Sigmoid colon (tissue), 7 donors: ENCODE data around the gene OPN3. TPM values are rescaled to one million over a fixed set of nuclear protein-coding genes. Genes with fewer than 3 reads are reported as not detected.

ENCODE experiments used
- DNase-seq: peaks from one replicate; pipeline ENCODE4 v3.0.0-alpha.2; 2019
- H3K27ac ChIP-seq, 4 donors: fragments of 200-600 bp; sonication (generic); one replicate each; pipeline ENCODE4 v1.5.1; 2016 to 2019; ENCODE audit warnings: mild to moderate bottlenecking in 1 of 4
- H3K27me3 ChIP-seq, 3 donors: fragments of 200-600 bp; sonication (generic); one replicate each; pipeline ENCODE4 v1.5.1; 2019; ENCODE audit warnings: mild to moderate bottlenecking in 1 of 3
- H3K36me3 ChIP-seq, 4 donors: fragments of 200-600 bp; sonication (generic); one replicate each; pipeline ENCODE4 v1.5.1; 2016 to 2019
- H3K4me1 ChIP-seq, 4 donors: fragments of 200-600 bp; sonication (generic); one replicate each; pipeline ENCODE4 v1.5.1; 2017 to 2019
- H3K4me3 ChIP-seq, 4 donors: fragments of 200-600 bp; sonication (generic); one replicate each; pipeline ENCODE4 v1.5.1; 2017 to 2019; ENCODE audit warnings: mild to moderate bottlenecking in 2 of 4, moderate library complexity in 1 of 4
- H3K9me3 ChIP-seq, 4 donors: fragments of 200-600 bp in 3 of 4; sonication (generic) in 3 of 4; one replicate each; pipeline versions ENCODE4 v1.5.1 to v1.6.1; 2013 to 2019
- CTCF ChIP-seq, 4 experiments: fragments of 450-650 bp in 3 of 4; fragments of 200-600 bp in 1 of 4; IDR thresholded peaks; one replicate each; pipeline ENCODE4 v1.5.1; 2016 to 2019; ENCODE audit warnings: antibody characterized with exemption in 4 of 4, mild to moderate bottlenecking in 3 of 4, moderate library complexity in 2 of 4
- EP300 ChIP-seq, 4 donors: sonication (generic); formaldehyde crosslinking; IDR thresholded peaks; one replicate each; pipeline ENCODE4 v1.6.1; 2017; ENCODE audit warnings: antibody characterized with exemption in 4 of 4
- POLR2A ChIP-seq, 2 donors: fragments of 450-650 bp; IDR thresholded peaks; one replicate each; pipeline ENCODE4 v1.6.1; 2016; ENCODE audit warnings: antibody characterized with exemption in 2 of 2, mild to moderate bottlenecking in 2 of 2, moderate library complexity in 2 of 2
- POLR2AphosphoS5 ChIP-seq, 4 donors: sonication (generic); formaldehyde crosslinking; IDR thresholded peaks; one replicate each; pipeline ENCODE4 v1.6.1; 2017; ENCODE audit warnings: antibody characterized with exemption in 4 of 4
- WGBS, 2 donors: extraction: QIAGEN DNeasy Blood & Tissue Kit; methylation state at CpG; one replicate each; pipeline ENCODE4 v1.1.7; 2013; 5-methylcytosine and 5-hydroxymethylcytosine counted together
- intact Hi-C: fragments of 100-400 bp; cut with DNase I; formaldehyde crosslinking; loops from one replicate; pipeline ENCODE4 v1.15.1; 2023
- polyA plus RNA-seq, 3 donors: library from polyadenylated mRNA; stranded (reverse); fragments of 200-250 nt; gene quantifications; one replicate each; pipeline ENCODE4 v1.2.3, GENCODE V29; 2013
- total RNA-seq, 4 donors: library from RNA; depleted of rRNA; stranded (reverse); fragments of >200 nt; gene quantifications; one replicate each; pipeline ENCODE4 v1.1.0, GENCODE V29; 2016
- donor health status: healthy with polysubstance abuse.
- donor health status: Bipolar disorder and iron deficiency.
- donor health status: healthy.

The OPN3 gene
- total and polyA plus RNA-seq, 7 donors, result 2.5 to 58.9 (median 12.8) TPM

DNA sequence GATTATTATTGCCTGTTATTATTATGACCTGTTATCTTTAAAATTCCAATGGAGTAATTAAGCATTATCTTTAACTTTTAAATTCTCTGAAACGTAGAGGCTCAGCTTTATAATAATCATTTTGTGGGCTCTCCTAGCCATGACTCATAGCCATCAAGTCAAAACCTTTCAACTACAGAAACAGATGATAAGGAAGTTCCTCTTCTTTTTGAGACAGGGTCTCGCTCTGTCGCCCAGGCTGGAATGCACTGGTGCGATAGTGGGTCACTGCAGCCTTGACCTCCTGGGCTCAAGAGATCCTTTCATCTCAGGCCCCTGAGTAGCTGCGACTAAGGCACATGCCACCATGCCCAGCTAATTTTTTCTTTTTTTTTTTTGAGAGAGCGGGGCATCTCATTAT lies 43.5 kb downstream of the OPN3 start:
- no peak overlapping the region for H3K27ac ChIP-seq
- TF ChIP-seq POLR2AphosphoS5 (IDR thresholded peaks at IDR 0.05) (no peak), POLR2A (IDR thresholded peaks at IDR 0.05) (no peak), EP300 (IDR thresholded peaks at IDR 0.05) (no peak), CTCF (IDR thresholded peaks at IDR 0.05) (no peak)
- intact Hi-C loops, result no loop called here
- H3K4me1 ChIP-seq, result no peaks in the 10 kb centered on the region
- no peak for DNase-seq
- 81 to 93% methylated on average over 6 of the region's 6 CpGs for WGBS, 2 donors
- no peak overlapping the region for H3K4me3 ChIP-seq
- H3K9me3 ChIP-seq, result no peaks in the 10 kb centered on the region
- no peaks in the 10 kb centered on the region for H3K36me3 ChIP-seq
- H3K27me3 ChIP-seq, result no peaks in the 10 kb centered on the region

DNA sequence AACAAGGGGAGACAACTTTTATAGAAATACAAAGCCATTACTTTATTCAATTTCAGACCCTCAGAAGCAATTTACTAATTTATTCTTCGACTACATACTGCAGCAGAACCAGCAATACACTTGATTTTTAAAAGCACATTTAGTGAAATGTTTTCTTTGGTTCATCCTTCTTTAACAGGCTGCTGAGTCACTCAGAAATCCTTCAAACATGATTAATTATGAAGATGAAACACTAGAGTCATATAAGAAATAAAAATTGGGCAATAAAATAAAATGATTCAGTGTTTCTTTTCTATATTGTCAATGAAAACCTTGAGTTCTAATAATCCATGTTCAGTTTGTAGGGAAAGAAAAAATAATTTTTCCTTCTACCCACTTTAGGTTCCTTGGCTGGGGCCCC lies 47.0 kb downstream of the OPN3 start:
- no peak for DNase-seq
- no peaks in the 10 kb centered on the region for H3K27me3 ChIP-seq
- H3K4me1 ChIP-seq, result no peaks in the 10 kb centered on the region
- H3K9me3 ChIP-seq, result no peaks in the 10 kb centered on the region
- intact Hi-C loops, result no loop called here
- no peak overlapping the region for H3K27ac ChIP-seq
- WGBS, 2 donors, result 94 to 95% methylated on average over 1 of the region's 1 CpG
- no peak overlapping the region for H3K4me3 ChIP-seq
- H3K36me3 ChIP-seq, result no peaks in the 10 kb centered on the region
- no peak for TF ChIP-seq POLR2A (IDR thresholded peaks at IDR 0.05)
- no peak for TF ChIP-seq CTCF (IDR thresholded peaks at IDR 0.05)
- TF ChIP-seq POLR2AphosphoS5 (IDR thresholded peaks at IDR 0.05), result no peak
- TF ChIP-seq EP300 (IDR thresholded peaks at IDR 0.05), result no peak

DNA sequence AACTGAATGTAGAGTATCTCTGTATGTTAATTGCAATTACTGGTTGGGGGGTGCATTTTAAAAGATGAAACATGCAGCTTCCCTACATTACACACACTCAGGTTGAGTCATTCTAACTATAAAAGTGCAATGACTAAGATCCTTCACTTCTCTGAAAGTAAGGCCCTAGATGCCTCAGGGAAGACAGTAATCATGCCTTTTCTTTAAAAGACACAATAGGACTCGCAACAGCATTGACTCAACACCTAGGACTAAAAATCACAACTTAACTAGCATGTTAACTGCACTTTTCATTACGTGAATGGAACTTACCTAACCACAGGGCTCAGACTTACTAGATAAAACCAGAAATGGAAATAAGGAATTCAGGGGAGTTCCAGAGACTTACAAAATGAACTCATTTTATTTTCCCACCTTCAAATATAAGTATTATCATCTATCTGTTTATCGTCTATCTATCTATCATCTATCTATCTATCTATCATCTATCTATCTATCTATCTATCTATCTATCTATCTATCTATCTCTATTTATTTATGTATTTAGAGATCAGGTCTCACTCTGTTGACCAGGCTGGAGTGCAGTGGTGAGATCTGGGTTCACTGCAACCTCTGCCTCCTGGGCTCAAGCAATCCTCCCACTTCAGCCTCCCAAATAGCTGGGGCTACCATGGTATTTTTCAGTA lies 47.8 kb downstream of the OPN3 start:
- intact Hi-C loops, result no loop called here
- Histone ChIP-seq H3K9me3 (no peaks in the 10 kb centered on the region), H3K36me3 (no peaks in the 10 kb centered on the region), H3K4me1 (no peaks in the 10 kb centered on the region), H3K27me3 (no peaks in the 10 kb centered on the region), H3K4me3 (no peak overlapping the region), H3K27ac (no peak overlapping the region)
- DNase-seq, result no peak
- 83 to 89% methylated on average over 3 of the region's 3 CpGs for WGBS, 2 donors
- no peak for TF ChIP-seq POLR2AphosphoS5 (IDR thresholded peaks at IDR 0.05)
- no peak for TF ChIP-seq CTCF (IDR thresholded peaks at IDR 0.05)
- no peak for TF ChIP-seq POLR2A (IDR thresholded peaks at IDR 0.05)
- TF ChIP-seq EP300 (IDR thresholded peaks at IDR 0.05), result no peak

DNA sequence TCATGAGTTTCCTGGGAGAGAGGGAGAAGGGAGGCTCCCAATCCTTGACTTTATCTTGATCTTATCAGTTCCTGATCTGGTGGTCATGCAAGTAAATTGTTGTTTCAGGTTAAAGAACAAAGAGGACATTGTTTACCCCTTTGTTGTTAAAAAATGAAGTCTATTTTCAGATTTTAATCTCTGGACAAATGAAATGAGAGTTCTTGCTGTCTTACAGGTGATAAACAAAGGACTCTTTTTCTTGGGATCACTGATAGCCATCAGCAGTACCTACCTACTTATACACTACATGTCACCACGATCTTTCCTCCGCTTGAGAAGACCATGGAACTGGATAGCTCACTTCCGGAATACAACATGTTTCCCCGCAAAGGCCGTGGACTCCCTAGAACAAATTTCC lies 48.4 kb downstream of the OPN3 start:
- no peaks in the 10 kb centered on the region for H3K9me3 ChIP-seq
- TF ChIP-seq EP300 (IDR thresholded peaks at IDR 0.05) (no peak), POLR2AphosphoS5 (IDR thresholded peaks at IDR 0.05) (no peak), POLR2A (IDR thresholded peaks at IDR 0.05) (no peak), CTCF (IDR thresholded peaks at IDR 0.05) (no peak)
- H3K27me3 ChIP-seq, result no peaks in the 10 kb centered on the region
- H3K4me1 ChIP-seq, result no peaks in the 10 kb centered on the region
- WGBS, 2 donors, result 67 to 94% methylated on average over 5 of the region's 5 CpGs
- no peak for DNase-seq
- intact Hi-C loops, result no loop called here
- no peak overlapping the region for H3K4me3 ChIP-seq
- H3K27ac ChIP-seq, result no peak overlapping the region
- H3K36me3 ChIP-seq, result no peaks in the 10 kb centered on the region

DNA sequence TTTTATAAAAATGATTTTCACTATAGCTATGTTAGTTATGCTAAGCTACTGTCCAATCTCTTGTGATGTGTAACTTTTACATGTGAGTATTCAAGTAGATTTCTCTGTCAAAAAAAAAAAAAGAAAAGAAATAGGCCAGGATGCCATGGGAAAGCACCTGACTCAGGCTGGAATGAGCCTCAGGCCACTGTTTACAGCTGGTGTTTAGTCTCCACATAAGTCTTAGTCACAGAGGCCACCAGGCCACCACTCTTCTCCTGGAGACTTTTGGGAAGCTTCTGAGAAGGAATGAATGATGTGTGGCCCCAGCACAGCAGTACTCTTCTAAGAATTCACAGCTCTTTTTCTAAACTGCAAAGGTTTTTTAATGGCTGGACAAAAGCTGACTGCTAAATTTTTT lies 48.9 kb downstream of the OPN3 start:
- H3K36me3 ChIP-seq, result no peaks in the 10 kb centered on the region
- no peaks in the 10 kb centered on the region for H3K27me3 ChIP-seq
- TF ChIP-seq EP300 (IDR thresholded peaks at IDR 0.05) (no peak), CTCF (IDR thresholded peaks at IDR 0.05) (no peak), POLR2AphosphoS5 (IDR thresholded peaks at IDR 0.05) (no peak), POLR2A (IDR thresholded peaks at IDR 0.05) (no peak)
- H3K27ac ChIP-seq, result no peak overlapping the region
- DNase-seq, result no peak
- H3K4me1 ChIP-seq, result no peaks in the 10 kb centered on the region
- H3K4me3 ChIP-seq, result no peak overlapping the region
- intact Hi-C loops, result no loop called here
- no peaks in the 10 kb centered on the region for H3K9me3 ChIP-seq
